ENCODE measurements around the gene LHFPL6. TPM values are rescaled to one million over a fixed set of nuclear protein-coding genes. Genes with fewer than 3 reads are reported as not detected.

The LHFPL6 gene
- total RNA-seq, 1 donor from 2014 or later, result 31.4 TPM

DNA sequence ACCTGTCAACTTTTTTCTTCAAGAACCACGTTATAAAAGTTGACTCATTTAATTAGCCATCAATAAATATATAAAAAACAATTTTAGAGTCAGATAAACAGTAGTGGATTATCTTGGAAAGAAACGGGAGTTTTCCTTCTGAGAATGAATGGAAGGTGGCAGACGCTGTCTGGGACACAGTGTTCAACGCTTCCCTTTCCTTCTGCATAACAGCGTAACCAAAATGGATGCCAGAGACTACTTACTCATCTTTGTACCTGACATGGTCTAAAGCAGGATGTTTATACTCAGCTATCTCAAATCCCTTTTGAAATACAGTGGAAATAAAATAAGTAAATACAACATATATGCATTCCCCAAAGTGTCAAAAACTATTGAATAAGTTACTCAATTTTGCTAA is 195.2 kb downstream of the LHFPL6 start:
- H3K4me1 Mint-ChIP-seq (ENCODE audit: low read depth, unreplicated experiment), result peaks cover 28% of the 10 kb centered on the region

DNA sequence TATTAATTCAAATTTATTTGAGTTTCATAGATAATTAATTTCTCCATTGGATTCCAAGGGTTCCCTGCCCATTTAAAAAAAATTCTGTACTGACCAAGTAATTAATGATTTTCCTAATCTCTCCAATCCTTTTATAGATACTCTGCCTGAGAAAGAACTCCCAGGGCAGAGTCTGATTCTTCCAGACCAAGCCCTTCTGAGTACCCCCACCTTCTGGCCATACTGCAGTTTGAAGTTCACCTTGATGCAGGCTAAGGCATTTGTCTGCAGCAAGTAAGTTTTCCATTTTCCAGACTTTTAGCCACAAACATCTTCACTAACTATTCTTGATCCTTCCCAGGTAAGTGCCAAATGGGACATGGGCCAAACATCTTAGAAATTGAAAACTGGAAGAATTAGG is 195.9 kb downstream of the LHFPL6 start:
- Histone ChIP-seq H3K9me3 (ENCODE audit: insufficient read depth, low read depth, low read length) (no peaks in the 10 kb centered on the region), H3K9ac (ENCODE audit: low read length) (no peak overlapping the region), H4K20me1 (ENCODE audit: insufficient read depth, low read length) (no peaks in the 10 kb centered on the region), H3K36me3 (ENCODE audit: insufficient read depth, low read length) (no peaks in the 10 kb centered on the region), H3K4me3 (ENCODE audit: insufficient read depth, low read depth, low read length) (no peak overlapping the region), H2AFZ (ENCODE audit: low read depth, low read length) (no peak overlapping the region), H3K4me2 (ENCODE audit: low read length) (no peak overlapping the region), H3K4me1 (ENCODE audit: insufficient read depth, low read length) (peaks cover 4% of the 10 kb centered on the region), H3K27me3 (ENCODE audit: insufficient read depth, low read length) (no peaks in the 10 kb centered on the region), H3K27ac (ENCODE audit: low read depth, low read length) (no peak overlapping the region), H3K79me2 (ENCODE audit: insufficient read depth, low read length) (peaks cover 2% of the 10 kb centered on the region)
- no peak for FAIRE-seq
- TF ChIP-seq EZH2 (IDR thresholded peaks at IDR 0.05; ENCODE audit: insufficient read depth, low read length), result no peak
- TF ChIP-seq, protein P1, sequence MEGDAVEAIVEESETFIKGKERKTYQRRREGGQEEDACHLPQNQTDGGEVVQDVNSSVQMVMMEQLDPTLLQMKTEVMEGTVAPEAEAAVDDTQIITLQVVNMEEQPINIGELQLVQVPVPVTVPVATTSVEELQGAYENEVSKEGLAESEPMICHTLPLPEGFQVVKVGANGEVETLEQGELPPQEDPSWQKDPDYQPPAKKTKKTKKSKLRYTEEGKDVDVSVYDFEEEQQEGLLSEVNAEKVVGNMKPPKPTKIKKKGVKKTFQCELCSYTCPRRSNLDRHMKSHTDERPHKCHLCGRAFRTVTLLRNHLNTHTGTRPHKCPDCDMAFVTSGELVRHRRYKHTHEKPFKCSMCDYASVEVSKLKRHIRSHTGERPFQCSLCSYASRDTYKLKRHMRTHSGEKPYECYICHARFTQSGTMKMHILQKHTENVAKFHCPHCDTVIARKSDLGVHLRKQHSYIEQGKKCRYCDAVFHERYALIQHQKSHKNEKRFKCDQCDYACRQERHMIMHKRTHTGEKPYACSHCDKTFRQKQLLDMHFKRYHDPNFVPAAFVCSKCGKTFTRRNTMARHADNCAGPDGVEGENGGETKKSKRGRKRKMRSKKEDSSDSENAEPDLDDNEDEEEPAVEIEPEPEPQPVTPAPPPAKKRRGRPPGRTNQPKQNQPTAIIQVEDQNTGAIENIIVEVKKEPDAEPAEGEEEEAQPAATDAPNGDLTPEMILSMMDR (IDR thresholded peaks at IDR 0.05; ENCODE audit: insufficient read depth, low read depth, low read length), result no peak
- H3K9me3 Mint-ChIP-seq (ENCODE audit: unreplicated experiment), result no peaks in the 10 kb centered on the region
- H3K27ac Mint-ChIP-seq (ENCODE audit: unreplicated experiment), result no peak overlapping the region
- H3K4me3 Mint-ChIP-seq (ENCODE audit: unreplicated experiment), result no peak overlapping the region
- no peaks in the 10 kb centered on the region for H3K27me3 Mint-ChIP-seq (ENCODE audit: low read depth, unreplicated experiment)
- no peaks in the 10 kb centered on the region for H3K36me3 Mint-ChIP-seq (ENCODE audit: low read depth, unreplicated experiment)
- H3K4me1 Mint-ChIP-seq (ENCODE audit: low read depth, unreplicated experiment), result peaks cover 32% of the 10 kb centered on the region
- DNase-seq (ENCODE audit: low read depth), result no peak

More for the DNA sequence above, 195.2 kb downstream of the LHFPL6 start:
- TF ChIP-seq, protein P1 (IDR thresholded peaks at IDR 0.05; ENCODE audit: insufficient read depth, low read depth, low read length), result no peak
- TF ChIP-seq EZH2 (IDR thresholded peaks at IDR 0.05; ENCODE audit: insufficient read depth, low read length), result no peak
- no peaks in the 10 kb centered on the region for H3K27me3 Mint-ChIP-seq (ENCODE audit: low read depth, unreplicated experiment)
- Histone ChIP-seq H3K36me3 (ENCODE audit: insufficient read depth, low read length) (no peaks in the 10 kb centered on the region), H2AFZ (ENCODE audit: low read depth, low read length) (no peak overlapping the region), H3K9me3 (ENCODE audit: insufficient read depth, low read depth, low read length) (no peaks in the 10 kb centered on the region), H3K79me2 (ENCODE audit: insufficient read depth, low read length) (peaks cover 2% of the 10 kb centered on the region), H4K20me1 (ENCODE audit: insufficient read depth, low read length) (no peaks in the 10 kb centered on the region), H3K4me2 (ENCODE audit: low read length) (no peak overlapping the region), H3K27me3 (ENCODE audit: insufficient read depth, low read length) (no peaks in the 10 kb centered on the region), H3K9ac (ENCODE audit: low read length) (no peak overlapping the region), H3K4me1 (ENCODE audit: insufficient read depth, low read length) (peaks cover 4% of the 10 kb centered on the region), H3K4me3 (ENCODE audit: insufficient read depth, low read depth, low read length) (no peak overlapping the region), H3K27ac (ENCODE audit: low read depth, low read length) (no peak overlapping the region)
- no peak overlapping the region for H3K27ac Mint-ChIP-seq (ENCODE audit: unreplicated experiment)
- DNase-seq (ENCODE audit: low read depth), result no peak
- FAIRE-seq, result no peak
- no peaks in the 10 kb centered on the region for H3K36me3 Mint-ChIP-seq (ENCODE audit: low read depth, unreplicated experiment)
- no peaks in the 10 kb centered on the region for H3K9me3 Mint-ChIP-seq (ENCODE audit: unreplicated experiment)
- no peak overlapping the region for H3K4me3 Mint-ChIP-seq (ENCODE audit: unreplicated experiment)

DNA sequence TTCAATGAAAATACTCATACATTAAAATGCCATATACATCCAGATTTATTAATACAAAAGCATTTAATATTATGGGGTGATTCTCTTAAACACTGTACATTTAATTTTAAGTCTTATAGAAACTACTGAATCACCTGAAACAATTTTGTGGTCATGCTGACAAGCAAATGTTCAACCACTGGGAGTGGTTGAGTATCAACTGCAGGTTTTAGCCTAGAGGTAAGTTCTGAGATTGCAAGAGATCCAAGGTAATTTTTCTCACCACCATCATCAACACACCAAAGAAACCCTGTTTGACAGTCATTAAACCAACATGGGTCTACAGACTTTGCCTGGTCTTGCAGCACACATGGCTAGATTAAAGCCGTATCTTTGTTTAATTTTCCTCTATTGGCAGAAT is 196.3 kb downstream of the LHFPL6 start:
- Histone ChIP-seq H3K9me3 (ENCODE audit: insufficient read depth, low read depth, low read length) (no peaks in the 10 kb centered on the region), H3K4me3 (ENCODE audit: insufficient read depth, low read depth, low read length) (no peak overlapping the region), H2AFZ (ENCODE audit: low read depth, low read length) (no peak overlapping the region), H3K27ac (ENCODE audit: low read depth, low read length) (no peak overlapping the region), H3K27me3 (ENCODE audit: insufficient read depth, low read length) (no peaks in the 10 kb centered on the region), H3K36me3 (ENCODE audit: insufficient read depth, low read length) (no peaks in the 10 kb centered on the region), H3K4me2 (ENCODE audit: low read length) (no peak overlapping the region), H3K4me1 (ENCODE audit: insufficient read depth, low read length) (peaks cover 4% of the 10 kb centered on the region), H4K20me1 (ENCODE audit: insufficient read depth, low read length) (no peaks in the 10 kb centered on the region), H3K79me2 (ENCODE audit: insufficient read depth, low read length) (peaks cover 2% of the 10 kb centered on the region), H3K9ac (ENCODE audit: low read length) (no peak overlapping the region)
- Mint-ChIP-seq H3K4me1 (ENCODE audit: low read depth, unreplicated experiment) (peaks cover 32% of the 10 kb centered on the region), H3K27me3 (ENCODE audit: low read depth, unreplicated experiment) (no peaks in the 10 kb centered on the region), H3K9me3 (ENCODE audit: unreplicated experiment) (no peaks in the 10 kb centered on the region), H3K4me3 (ENCODE audit: unreplicated experiment) (no peak overlapping the region), H3K36me3 (ENCODE audit: low read depth, unreplicated experiment) (no peaks in the 10 kb centered on the region), H3K27ac (ENCODE audit: unreplicated experiment) (no peak overlapping the region)
- TF ChIP-seq, protein P1 (IDR thresholded peaks at IDR 0.05; ENCODE audit: insufficient read depth, low read depth, low read length), result no peak
- no peak for TF ChIP-seq EZH2 (IDR thresholded peaks at IDR 0.05; ENCODE audit: insufficient read depth, low read length)
- FAIRE-seq, result no peak
- no peak for DNase-seq (ENCODE audit: low read depth)

All from astrocyte (in vitro differentiated cells and primary cell).